ENCODE measurements around the gene C20orf202.

C20orf202 gene

GRCh38 chr20:1195226-1195625, 8.0 kb upstream of the C20orf202 start:
- Histone ChIP-seq H3K79me1 (ENCODE audit: low read depth, low read length) (no peaks in the 10 kb centered on the region), H2BK12ac (ENCODE audit: low read length) (no peak overlapping the region), H3K36me3 (replicated peaks in 1 of 2; ENCODE audit: control insufficient read depth in 2 of 2, insufficient read depth in 2 of 2, low read length in 2 of 2) (no peaks in the 10 kb centered on the region), H3K9me3 (replicated peaks in 1 of 2; ENCODE audit: control insufficient read depth in 2 of 2, insufficient read depth in 1 of 2, low read depth in 1 of 2, low read length in 2 of 2) (no peaks in the 10 kb centered on the region), H3K4me3 (ENCODE audit: low read length in 2 of 2) (no peak overlapping the region), H3K4me1 (ENCODE audit: control insufficient read depth in 2 of 2, insufficient read depth in 1 of 2, low read depth in 1 of 2, low read length in 2 of 2) (no peaks in the 10 kb centered on the region), H3K27me3 (ENCODE audit: control insufficient read depth in 3 of 3, insufficient read depth in 3 of 3, low read depth in 1 of 3, low read length in 3 of 3) (peaks cover 0 to 9% (median 0%) of the 10 kb centered on the region in 3 experiments), H3K23ac (ENCODE audit: low read depth, low read length, poor library complexity) (no peak overlapping the region), H2AFZ (ENCODE audit: low read length) (no peak overlapping the region), H3K4ac (ENCODE audit: low read length) (no peak overlapping the region), H3K27ac (replicated peaks; ENCODE audit: low read length) (no peak overlapping the region), H2BK15ac (ENCODE audit: low read length) (no peak overlapping the region), H4K91ac (ENCODE audit: low read depth, low read length, poor library complexity) (no peak overlapping the region), H3K4me2 (ENCODE audit: insufficient read depth, low read length, poor library complexity, severe bottlenecking) (no peak overlapping the region), H4K8ac (ENCODE audit: low read depth, low read length) (no peak overlapping the region), H3K9ac (ENCODE audit: low read depth, low read length, poor library complexity) (no peak overlapping the region), H3K14ac (ENCODE audit: low read length) (no peak overlapping the region), H2BK120ac (ENCODE audit: low read depth, low read length) (no peak overlapping the region), H2AK5ac (ENCODE audit: low read depth, low read length) (no peak overlapping the region), H3K18ac (ENCODE audit: low read length) (no peak overlapping the region), H2BK5ac (ENCODE audit: low read length) (no peak overlapping the region)
- WGBS, 2 donors (ENCODE audit: extremely low coverage in 2 of 2, insufficient read length in 2 of 2, insufficient replicate concordance in 1 of 2), result no CpG with 5 or more reads among the region's 1 CpG
- DNase-seq (ENCODE audit: low spot score), result no peak

GRCh38 chr20:1196634-1197033, 6.6 kb upstream of the C20orf202 start:
- peaks cover 0 to 9% (median 0%) of the 10 kb centered on the region in 3 experiments for H3K27me3 ChIP-seq (ENCODE audit: control insufficient read depth in 3 of 3, insufficient read depth in 3 of 3, low read depth in 1 of 3, low read length in 3 of 3)
- H4K8ac ChIP-seq (ENCODE audit: low read depth, low read length), result no peak overlapping the region
- H4K91ac ChIP-seq (ENCODE audit: low read depth, low read length, poor library complexity), result no peak overlapping the region
- H3K4ac ChIP-seq (ENCODE audit: low read length), result no peak overlapping the region
- H3K9ac ChIP-seq (ENCODE audit: low read depth, low read length, poor library complexity), result no peak overlapping the region
- no peaks in the 10 kb centered on the region for H3K36me3 ChIP-seq (replicated peaks in 1 of 2; ENCODE audit: control insufficient read depth in 2 of 2, insufficient read depth in 2 of 2, low read length in 2 of 2)
- H3K4me2 ChIP-seq (ENCODE audit: insufficient read depth, low read length, poor library complexity, severe bottlenecking), result no peak overlapping the region
- no peak overlapping the region for H2AFZ ChIP-seq (ENCODE audit: low read length)
- no peak for DNase-seq (ENCODE audit: low spot score)
- H3K4me1 ChIP-seq (ENCODE audit: control insufficient read depth in 2 of 2, insufficient read depth in 1 of 2, low read depth in 1 of 2, low read length in 2 of 2), result no peaks in the 10 kb centered on the region
- no peak overlapping the region for H2BK5ac ChIP-seq (ENCODE audit: low read length)
- H3K9me3 ChIP-seq (replicated peaks in 1 of 2; ENCODE audit: control insufficient read depth in 2 of 2, insufficient read depth in 1 of 2, low read depth in 1 of 2, low read length in 2 of 2), result no peaks in the 10 kb centered on the region
- no peak overlapping the region for H2BK12ac ChIP-seq (ENCODE audit: low read length)
- no CpG with 5 or more reads among the region's 2 CpGs for WGBS, 2 donors (ENCODE audit: extremely low coverage in 2 of 2, insufficient read length in 2 of 2, insufficient replicate concordance in 1 of 2)
- H3K23ac ChIP-seq (ENCODE audit: low read depth, low read length, poor library complexity), result no peak overlapping the region
- H3K27ac ChIP-seq (replicated peaks; ENCODE audit: low read length), result no peak overlapping the region
- H3K79me1 ChIP-seq (ENCODE audit: low read depth, low read length), result no peaks in the 10 kb centered on the region
- no peak overlapping the region for H3K14ac ChIP-seq (ENCODE audit: low read length)
- no peak overlapping the region for H2BK120ac ChIP-seq (ENCODE audit: low read depth, low read length)
- H2BK15ac ChIP-seq (ENCODE audit: low read length), result no peak overlapping the region
- no peak overlapping the region for H2AK5ac ChIP-seq (ENCODE audit: low read depth, low read length)
- H3K18ac ChIP-seq (ENCODE audit: low read length), result no peak overlapping the region
- no peak overlapping the region for H3K4me3 ChIP-seq (ENCODE audit: low read length in 2 of 2)

- no CpG with 5 or more reads among the region's 7 CpGs for WGBS, 2 donors (ENCODE audit: extremely low coverage in 2 of 2, insufficient read length in 2 of 2, insufficient replicate concordance in 1 of 2)
- DNase-seq (ENCODE audit: low spot score), result no peak
- Histone ChIP-seq H2AFZ (ENCODE audit: low read length) (no peak overlapping the region), H3K4me1 (ENCODE audit: control insufficient read depth in 2 of 2, insufficient read depth in 1 of 2, low read depth in 1 of 2, low read length in 2 of 2) (no peaks in the 10 kb centered on the region), H4K91ac (ENCODE audit: low read depth, low read length, poor library complexity) (no peak overlapping the region), H2BK120ac (ENCODE audit: low read depth, low read length) (no peak overlapping the region), H3K23ac (ENCODE audit: low read depth, low read length, poor library complexity) (no peak overlapping the region), H3K9me3 (replicated peaks in 1 of 2; ENCODE audit: control insufficient read depth in 2 of 2, insufficient read depth in 1 of 2, low read depth in 1 of 2, low read length in 2 of 2) (no peaks in the 10 kb centered on the region), H3K4ac (ENCODE audit: low read length) (no peak overlapping the region), H4K8ac (ENCODE audit: low read depth, low read length) (no peak overlapping the region), H3K79me1 (ENCODE audit: low read depth, low read length) (no peaks in the 10 kb centered on the region), H2BK12ac (ENCODE audit: low read length) (no peak overlapping the region), H3K27ac (replicated peaks; ENCODE audit: low read length) (no peak overlapping the region), H3K9ac (ENCODE audit: low read depth, low read length, poor library complexity) (no peak overlapping the region), H2BK15ac (ENCODE audit: low read length) (no peak overlapping the region), H3K4me3 (ENCODE audit: low read length in 2 of 2) (no peak overlapping the region), H3K4me2 (ENCODE audit: insufficient read depth, low read length, poor library complexity, severe bottlenecking) (no peak overlapping the region), H3K18ac (ENCODE audit: low read length) (no peak overlapping the region), H2AK5ac (ENCODE audit: low read depth, low read length) (no peak overlapping the region), H3K14ac (ENCODE audit: low read length) (no peak overlapping the region), H3K36me3 (replicated peaks in 1 of 2; ENCODE audit: control insufficient read depth in 2 of 2, insufficient read depth in 2 of 2, low read length in 2 of 2) (no peaks in the 10 kb centered on the region), H3K27me3 (ENCODE audit: control insufficient read depth in 3 of 3, insufficient read depth in 3 of 3, low read depth in 1 of 3, low read length in 3 of 3) (peaks cover 0 to 9% (median 0%) of the 10 kb centered on the region in 3 experiments), H2BK5ac (ENCODE audit: low read length) (no peak overlapping the region)
These were observed 5.5 kb upstream of the C20orf202 start for GRCh38 chr20:1197801-1198200.

GRCh38 chr20:1198751-1199150, 4.5 kb upstream of the C20orf202 start:
- Histone ChIP-seq H2BK12ac (ENCODE audit: low read length) (no peak overlapping the region), H4K91ac (ENCODE audit: low read depth, low read length, poor library complexity) (no peak overlapping the region), H3K4ac (ENCODE audit: low read length) (no peak overlapping the region), H3K36me3 (replicated peaks in 1 of 2; ENCODE audit: control insufficient read depth in 2 of 2, insufficient read depth in 2 of 2, low read length in 2 of 2) (no peaks in the 10 kb centered on the region), H3K4me3 (ENCODE audit: low read length in 2 of 2) (no peak overlapping the region), H2BK120ac (ENCODE audit: low read depth, low read length) (no peak overlapping the region), H4K8ac (ENCODE audit: low read depth, low read length) (no peak overlapping the region), H3K27ac (replicated peaks; ENCODE audit: low read length) (no peak overlapping the region), H3K9me3 (replicated peaks in 1 of 2; ENCODE audit: control insufficient read depth in 2 of 2, insufficient read depth in 1 of 2, low read depth in 1 of 2, low read length in 2 of 2) (no peaks in the 10 kb centered on the region), H2AK5ac (ENCODE audit: low read depth, low read length) (no peak overlapping the region), H2AFZ (ENCODE audit: low read length) (no peak overlapping the region), H3K4me1 (ENCODE audit: control insufficient read depth in 2 of 2, insufficient read depth in 1 of 2, low read depth in 1 of 2, low read length in 2 of 2) (no peaks in the 10 kb centered on the region), H3K4me2 (ENCODE audit: insufficient read depth, low read length, poor library complexity, severe bottlenecking) (no peak overlapping the region), H2BK5ac (ENCODE audit: low read length) (no peak overlapping the region), H3K23ac (ENCODE audit: low read depth, low read length, poor library complexity) (no peak overlapping the region), H2BK15ac (ENCODE audit: low read length) (no peak overlapping the region), H3K14ac (ENCODE audit: low read length) (no peak overlapping the region), H3K9ac (ENCODE audit: low read depth, low read length, poor library complexity) (no peak overlapping the region), H3K18ac (ENCODE audit: low read length) (no peak overlapping the region), H3K27me3 (ENCODE audit: control insufficient read depth in 3 of 3, insufficient read depth in 3 of 3, low read depth in 1 of 3, low read length in 3 of 3) (peaks cover 0 to 9% (median 0%) of the 10 kb centered on the region in 3 experiments), H3K79me1 (ENCODE audit: low read depth, low read length) (no peaks in the 10 kb centered on the region)
- no CpG with 5 or more reads among the region's 5 CpGs for WGBS, 2 donors (ENCODE audit: extremely low coverage in 2 of 2, insufficient read length in 2 of 2, insufficient replicate concordance in 1 of 2)
- no peak for DNase-seq (ENCODE audit: low spot score)

Data from neuronal stem cell (in vitro differentiated cells).